GM18519 (cell line): ENCODE results near the gene FBN2.
"Not testable (repeated sequence)": the region's sequence is repeated elsewhere in the genome, so short reads cannot be mapped to it uniquely, and the experiment has no call there.

Experiments
- ATAC-seq: cut with Tn5 transposase; IDR thresholded peaks from one replicate; pipeline ENCODE4 v1.9.1; 2021; ENCODE audit warnings: mild to moderate bottlenecking, moderate library complexity; ENCODE audit not compliant: unreplicated experiment, low FRiP score

The FBN2 gene

DNA sequence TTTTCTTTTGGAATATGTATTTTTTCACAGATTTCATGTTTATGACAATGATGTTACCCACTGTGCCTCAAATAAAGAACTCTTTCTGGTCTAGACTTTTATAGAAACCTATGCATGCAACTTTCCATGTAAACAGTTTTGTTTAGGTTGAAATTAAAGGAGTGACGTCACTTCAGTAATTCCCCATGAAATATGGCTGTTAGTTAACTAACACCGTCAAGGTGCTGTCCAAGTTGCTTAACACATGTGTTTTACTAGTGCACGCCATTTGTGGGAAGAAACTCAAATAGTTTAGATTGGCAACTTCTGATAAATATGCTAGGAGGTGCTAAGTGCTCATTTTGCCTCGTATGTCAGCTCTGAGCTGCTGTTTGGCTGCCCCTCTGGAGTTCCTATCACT, 102.2 kb downstream of the FBN2 start:
- ATAC-seq, result no peak

DNA sequence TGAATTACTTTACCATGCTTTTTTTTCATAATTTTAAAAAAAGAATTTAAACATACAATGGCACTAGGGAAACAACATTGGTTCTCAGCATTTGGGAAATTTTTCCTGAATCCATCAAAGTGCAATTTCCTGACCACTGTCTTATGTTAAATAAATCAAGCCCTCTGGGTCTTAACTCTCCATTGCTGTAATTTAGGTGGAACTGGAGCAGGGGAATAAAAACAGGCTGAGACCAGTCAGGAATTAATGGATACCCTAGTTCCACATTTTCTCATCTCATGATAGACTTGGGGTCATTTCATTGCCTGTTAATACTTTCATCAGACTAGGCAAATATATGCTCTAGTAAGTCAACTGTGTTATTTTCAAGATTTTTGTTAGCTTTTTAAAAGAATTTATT, 103.1 kb downstream of the FBN2 start:
- ATAC-seq, result no peak

DNA sequence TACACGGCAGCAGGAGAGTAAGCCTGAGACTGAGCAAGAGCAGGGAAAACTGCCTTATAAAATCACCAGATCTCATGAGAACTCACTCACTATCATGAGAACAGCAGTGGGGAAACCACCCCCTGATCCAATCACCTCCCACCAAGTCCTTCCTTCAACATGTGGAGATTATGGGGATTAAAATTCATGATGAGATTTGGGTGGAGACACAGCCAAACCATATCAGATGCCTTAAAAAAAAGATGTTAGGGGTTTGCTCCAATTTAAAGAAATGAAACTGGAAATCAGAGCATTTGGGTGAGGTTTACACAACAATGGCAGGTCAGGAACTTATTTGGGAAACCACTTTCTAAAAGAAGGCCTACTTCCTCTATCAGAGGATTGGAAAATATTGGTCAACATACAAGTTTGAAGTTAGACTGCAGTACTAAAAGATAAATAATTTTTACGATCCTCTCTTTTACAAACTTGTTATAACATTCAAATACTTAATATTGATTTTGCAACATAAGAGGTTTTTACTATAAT, 105.1 kb downstream of the FBN2 start:
- ATAC-seq, result no peak

DNA sequence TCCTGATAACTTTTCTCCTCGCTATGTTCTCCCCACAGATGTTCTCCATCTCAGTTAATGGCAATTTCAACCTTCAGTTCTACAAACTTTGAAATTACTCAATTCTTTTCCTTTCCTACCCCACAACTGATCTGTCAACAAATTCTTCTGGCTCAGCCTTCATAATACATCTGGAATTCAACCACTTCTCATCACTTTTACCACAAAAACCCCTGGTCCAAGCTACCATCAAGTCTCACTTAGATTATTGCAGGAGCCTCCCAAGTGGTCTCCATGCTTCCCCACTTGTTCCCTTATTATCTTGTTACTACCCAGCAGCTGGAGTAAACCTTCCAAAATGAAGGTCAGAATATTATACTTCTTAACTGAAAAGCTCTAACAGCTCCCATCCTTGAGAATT, 110.1 kb downstream of the FBN2 start:
- ATAC-seq, result no peak

DNA sequence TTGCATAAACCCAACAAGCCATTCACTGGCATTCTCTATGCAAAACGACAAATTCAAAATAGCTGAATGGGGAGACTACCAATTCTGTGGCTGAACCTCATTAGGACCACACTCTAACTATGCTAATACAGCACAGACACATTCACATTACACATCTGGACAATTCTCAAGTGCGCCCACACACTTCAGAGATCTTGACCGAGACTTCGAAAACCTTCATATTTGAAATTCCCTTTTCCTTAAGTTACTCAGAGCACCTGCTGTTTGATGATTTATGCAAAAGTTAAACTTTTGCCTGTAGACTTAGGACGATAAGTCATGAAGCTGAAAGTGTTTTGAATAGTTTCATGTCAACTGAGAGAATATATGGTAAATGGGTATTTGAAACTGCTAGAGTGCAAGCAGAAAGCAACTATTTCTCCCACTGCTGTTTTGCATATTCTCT, 111.9 kb downstream of the FBN2 start:
- peak; percentile 80 for ATAC-seq

DNA sequence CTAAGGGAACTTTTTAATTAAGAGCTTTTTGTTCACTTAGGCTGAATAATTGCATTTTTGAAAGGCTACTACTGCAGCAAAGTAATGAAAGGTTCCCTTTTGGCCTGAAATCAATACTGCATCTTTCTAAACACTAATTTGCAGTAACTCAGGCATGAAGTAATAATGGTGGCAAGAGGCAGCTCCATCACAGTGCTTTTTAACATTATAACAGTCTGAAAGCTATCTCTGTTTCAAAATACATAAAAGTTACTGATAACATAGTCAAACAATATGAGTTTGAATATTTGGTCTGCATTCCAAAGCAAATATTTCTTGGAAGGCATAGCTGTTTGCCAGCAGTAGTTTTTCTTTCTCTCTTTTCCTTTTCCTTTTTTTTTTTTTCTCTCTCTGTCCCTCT, 113.4 kb downstream of the FBN2 start:
- no peak for ATAC-seq

DNA sequence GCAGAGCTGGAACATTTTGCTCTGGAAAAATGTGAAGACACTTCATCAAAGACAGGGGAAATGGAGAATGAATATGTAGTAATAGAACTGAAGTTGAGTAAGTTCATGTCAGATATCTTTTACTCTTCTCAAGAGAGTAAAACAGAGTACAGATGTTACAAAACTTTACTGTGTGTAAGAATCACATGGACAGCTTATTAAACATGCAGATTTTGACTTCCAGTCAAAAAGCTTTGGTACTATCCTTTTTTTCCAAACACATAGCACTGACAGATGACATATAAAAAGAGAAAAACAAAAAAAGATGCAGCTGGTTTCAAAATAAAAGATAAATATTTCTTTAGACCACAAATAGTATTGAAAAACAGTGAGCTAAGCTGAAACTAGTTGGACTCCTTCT, 115.4 kb downstream of the FBN2 start:
- ATAC-seq, result no peak

DNA sequence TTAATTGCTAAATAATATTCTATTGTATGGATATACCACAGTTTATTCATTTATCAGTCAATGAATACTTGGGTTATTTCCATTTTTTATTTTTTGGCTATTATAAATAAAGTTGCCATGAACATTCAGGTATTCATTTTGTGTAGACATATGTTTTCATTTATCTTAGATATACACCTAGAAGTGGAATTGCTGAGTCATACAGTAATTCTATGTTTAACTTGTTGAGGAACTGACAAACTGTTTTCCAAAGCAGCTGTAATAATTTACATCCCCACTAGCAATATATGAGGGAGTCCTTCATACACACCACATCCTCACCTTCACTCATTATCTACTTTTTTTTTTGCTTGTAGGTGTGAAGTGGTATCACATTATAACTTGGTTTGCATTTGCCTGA, 123.6 kb downstream of the FBN2 start:
- no peak for ATAC-seq

DNA sequence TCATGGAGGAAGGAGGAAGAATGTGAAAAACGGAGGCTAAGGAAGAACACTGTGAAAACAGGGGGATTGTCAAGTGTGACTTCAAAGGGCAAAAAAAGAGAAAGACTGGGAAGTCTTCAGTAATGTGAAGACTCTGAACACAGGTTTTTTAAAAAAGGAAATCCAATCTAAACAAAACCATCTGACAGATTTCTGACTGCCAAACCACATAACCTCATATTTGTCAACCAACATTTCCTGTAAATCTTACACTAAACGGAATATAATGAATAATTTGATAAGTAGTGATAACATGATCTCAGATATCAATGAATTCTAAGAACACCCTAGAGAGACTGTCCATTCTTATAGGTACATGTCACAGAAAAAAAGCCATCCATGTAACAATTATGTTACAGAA, 124.7 kb downstream of the FBN2 start:
- no peak for ATAC-seq

DNA sequence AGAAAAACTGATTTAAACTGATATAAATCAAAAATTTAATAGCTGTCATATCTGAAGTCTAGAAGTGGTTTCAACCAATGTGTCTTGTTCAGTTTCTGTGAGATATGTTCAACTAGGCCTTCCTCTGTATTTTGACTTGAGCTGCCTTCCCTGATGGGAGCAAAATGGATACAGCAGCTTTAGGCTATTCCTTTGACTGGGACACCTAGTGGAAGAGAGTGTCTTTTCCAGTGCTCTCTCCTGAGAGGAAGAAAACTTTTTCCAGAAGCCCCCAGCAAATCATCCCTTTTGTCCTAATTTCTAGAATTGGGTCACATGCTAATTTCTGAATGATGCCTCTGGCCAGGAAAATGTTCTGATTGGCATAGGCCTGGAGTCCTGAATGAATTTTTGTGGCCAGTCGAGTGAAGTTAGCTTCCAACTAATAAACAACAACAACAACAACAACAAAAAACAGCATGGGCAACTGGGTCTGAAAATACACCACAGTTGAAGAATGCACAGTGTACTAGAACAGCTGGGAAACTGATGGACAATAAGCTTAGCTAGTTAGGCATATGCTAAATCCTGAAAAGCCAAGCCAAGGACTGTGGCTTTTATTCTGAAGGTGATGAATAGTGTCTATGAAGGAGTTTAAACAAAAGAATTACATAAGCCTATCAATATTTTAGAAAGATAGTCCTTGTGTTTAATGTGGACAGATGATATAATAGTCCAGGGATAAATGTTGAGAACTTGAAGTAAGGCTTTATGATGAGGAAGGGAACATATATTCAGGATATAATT, 125.7 kb downstream of the FBN2 start:
- no peak for ATAC-seq

DNA sequence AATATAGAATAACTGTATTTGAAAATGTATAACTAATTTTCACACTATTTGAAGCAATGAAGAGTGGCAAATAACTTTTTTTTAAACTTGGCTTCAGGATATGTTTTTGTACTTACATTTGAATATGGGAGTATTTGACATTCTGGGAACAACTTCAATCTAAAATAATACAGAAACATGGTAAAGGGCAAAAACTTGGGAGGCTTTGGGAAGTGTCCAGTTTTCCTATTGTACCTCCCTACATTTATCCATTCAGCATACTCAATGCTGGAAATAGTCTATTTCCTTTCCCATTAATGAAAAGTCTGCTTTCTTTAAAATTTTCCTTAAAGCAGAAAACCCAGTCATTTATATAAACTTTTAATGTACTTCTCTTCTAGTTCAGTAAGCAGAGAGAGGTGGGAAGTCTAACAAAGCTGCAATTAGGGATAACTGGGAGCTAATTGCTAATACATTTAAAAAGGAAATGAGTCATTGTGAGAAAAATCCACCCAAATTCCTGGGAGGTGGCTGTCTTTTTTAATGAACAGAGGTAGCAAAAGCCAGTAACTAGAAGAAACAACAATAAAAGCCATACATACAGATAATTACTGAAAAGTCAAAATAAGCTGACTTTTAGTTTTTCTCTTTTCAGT, 128.8 kb downstream of the FBN2 start:
- no peak for ATAC-seq

DNA sequence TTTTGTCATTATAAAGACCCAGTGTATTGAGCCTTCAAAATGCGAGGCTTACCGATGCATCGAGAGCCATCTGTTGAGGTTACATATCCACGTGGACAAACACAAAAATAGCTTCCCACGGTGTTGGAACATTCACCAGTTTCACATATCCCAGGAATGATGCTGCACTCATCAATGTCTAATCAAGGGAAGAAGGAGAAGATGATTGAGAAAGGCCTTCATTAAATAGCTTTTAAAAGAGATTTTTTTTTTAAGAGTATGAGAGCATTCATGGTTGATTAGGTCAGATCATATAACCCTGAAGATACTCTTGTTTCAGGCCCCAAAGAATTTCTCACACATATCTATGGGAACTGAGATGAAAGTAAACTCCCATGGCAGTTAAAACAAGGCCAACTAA, 129.4 kb downstream of the FBN2 start:
- no peak for ATAC-seq

DNA sequence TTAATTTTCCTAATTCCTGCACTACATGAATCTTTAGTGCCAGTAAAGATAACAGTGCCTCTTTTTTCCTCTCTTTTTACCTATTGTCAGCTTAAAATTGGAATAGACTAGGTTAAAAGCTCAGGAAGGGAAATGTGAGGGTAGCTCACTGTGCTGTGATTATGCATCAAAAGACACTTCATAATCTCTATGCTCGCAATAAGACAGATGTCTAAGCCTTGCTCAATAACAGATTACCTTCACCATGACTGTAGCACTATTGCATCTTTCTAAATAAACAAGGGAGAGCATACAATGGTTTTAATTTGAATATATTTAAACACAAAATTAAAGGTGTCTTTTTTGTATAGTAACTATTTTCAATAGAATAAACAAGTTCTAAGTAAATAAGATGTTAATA, 130.1 kb downstream of the FBN2 start:
- ATAC-seq, result no peak

DNA sequence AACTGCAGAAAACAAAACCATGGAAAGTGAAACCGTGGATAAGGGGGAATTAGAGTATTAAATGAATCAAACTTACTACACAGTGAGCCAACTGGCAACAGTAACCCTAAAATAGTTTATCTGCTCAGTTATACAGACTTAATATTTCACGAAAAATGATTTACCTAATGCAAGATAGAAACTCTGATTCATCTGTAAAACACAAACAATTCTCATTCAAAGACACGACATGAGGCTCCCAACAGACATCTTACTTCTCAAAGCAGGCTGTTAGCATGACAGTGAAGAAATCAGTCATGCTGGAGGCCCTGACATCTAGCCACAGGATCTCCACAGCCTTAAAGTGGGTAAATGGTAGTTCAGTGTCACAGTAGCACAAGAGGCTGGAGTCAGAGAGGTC, 131.2 kb downstream of the FBN2 start:
- no peak for ATAC-seq

DNA sequence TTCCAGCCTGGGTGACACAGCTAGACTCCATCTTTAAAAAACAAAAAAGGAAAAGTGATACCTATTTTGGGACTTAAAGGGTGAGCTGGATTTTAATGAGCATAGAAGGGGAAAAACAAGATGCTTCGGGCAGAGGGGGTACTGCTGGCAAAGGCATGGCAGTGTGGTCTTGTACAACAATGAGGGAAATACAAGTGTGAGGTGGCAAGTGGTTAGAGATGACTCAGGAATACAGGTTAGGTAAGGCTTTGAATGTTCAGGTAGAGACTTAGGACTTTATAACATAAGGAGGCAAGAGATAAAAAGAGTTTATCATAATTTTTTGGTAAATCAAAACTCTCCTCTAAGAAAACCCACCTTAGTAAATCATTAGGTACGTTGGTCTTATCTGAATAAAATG, 132.9 kb downstream of the FBN2 start:
- no peak for ATAC-seq

DNA sequence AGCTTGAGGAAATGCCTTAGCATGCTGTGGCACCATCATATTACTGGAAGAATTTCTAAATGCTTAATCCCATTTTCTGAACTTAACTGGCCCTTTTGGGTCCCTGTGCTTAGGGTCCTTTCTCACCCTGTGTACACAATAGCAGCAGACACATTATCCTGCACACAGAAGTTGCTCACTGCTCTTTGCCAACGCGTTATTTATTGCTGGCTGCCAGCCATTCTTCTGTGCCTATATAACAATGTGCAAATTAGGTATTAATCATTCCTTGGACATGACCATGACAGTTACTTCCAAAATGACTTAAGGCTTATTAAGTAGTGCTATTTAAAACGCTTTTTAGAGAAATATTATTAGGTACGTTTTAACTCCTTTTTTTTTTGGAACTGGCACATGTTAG, 134.7 kb downstream of the FBN2 start:
- ATAC-seq, result no peak

DNA sequence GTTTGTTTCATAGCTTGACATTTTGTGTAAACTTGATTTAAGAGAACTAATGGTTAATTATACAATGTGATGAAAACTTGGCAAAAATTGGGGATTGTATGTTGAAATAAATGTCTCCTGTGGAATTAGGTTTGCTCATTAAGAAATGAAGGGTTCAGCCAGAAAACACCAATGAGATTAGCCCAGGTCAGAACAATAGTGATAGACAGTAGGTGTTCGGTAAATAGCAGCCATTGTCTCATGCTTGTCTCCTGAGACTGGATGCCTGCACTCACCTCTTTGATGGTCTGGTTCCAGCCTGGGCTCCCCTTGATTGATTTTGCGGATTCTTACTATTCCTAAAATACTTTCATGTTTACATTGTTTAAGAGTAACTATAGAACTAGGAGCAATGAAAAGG, 135.5 kb downstream of the FBN2 start:
- ATAC-seq, result no peak

DNA sequence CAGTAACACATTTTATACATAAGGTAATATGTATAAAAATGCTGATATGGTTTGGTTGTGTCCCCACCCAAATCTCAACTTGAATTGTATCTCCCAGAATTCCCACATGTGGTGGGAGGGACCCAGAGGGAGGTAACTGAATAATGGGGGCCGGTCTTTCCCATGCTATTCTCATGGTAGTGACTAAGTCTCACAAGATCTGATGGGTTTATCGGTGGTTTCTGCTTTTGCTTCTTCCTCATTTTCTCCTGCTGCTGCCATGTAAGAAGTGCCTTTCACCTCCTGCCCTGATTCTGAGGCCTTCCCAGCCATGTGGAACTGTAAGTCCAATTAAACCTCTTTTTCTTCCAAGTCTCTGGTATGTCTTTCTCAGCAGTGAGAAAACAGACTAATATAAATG, 137.3 kb downstream of the FBN2 start:
- ATAC-seq, result not testable (repeated sequence)

DNA sequence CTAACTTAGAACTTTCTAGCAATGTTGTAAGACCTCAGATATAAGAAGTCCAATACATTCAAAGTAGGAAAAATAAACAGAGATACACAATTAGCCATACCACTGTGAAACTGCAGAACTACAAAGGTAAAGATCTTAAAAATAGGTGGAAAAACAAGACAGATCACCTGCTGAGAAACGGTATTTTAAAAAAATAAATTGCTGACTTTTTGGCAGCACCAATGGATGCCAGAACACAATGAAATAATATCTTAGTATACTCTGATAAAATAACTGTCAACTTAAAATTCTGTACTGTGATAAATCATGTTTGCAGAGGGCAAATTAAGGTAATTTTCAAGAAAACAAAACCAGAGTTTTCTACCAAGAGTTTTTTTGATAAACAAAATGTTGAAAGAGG, 138.9 kb downstream of the FBN2 start:
- no peak for ATAC-seq

DNA sequence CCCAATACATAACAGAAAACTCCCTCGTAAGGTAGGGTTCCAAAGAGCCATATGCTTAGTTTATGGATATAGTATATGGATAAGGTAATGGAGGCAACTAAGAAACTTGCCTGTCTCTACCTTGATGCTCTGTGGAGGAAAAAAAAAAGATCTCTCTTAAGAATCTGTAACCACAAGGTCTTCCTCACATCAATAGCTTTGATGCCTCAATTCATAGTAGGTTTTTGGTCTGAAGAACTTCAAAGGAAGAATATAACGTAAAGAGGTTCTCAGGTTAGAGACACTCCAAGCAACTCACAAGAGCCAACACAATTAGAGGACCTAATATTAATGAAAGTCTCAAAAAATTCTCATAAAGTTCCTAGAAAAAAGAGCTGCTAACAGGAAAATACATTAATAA, 140.2 kb downstream of the FBN2 start:
- ATAC-seq, result no peak

DNA sequence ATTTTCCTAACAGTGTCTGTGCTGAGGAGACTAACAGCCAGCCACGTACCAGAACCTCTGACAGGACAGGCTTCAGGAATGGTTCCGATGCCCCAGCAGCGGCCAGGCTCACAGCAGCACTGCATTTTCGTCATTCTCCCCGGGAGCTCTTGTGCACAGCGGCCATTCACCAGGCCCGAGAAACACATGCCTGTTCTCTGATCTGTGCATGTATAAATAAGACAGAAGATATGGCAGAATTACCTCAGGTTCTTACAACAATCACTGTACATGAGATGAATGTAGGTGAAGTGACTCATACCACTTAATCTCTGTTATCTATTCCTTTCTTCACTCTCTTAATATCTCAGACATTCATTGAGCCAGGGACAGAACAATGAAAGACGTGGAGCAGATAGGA, 143.0 kb downstream of the FBN2 start:
- ATAC-seq, result no peak

DNA sequence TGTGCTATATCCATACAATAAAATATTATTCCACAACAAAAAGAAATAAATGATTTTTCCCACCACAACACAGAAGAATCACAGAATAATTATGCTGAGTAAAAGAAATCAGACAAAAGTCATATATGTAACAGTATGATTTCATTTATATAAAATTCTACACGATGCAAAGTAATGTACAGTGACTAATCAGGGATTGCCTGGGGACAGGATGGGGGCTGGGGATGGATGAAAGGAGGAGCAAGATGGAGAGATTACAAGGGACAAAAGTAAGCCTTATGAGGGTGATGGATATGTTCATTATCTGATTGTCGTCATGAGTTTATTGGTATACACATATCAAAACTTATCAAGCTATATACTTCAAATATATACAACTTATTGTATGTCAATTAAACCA, 154.0 kb downstream of the FBN2 start:
- no peak for ATAC-seq
